Activated T-cell treated with anti-CD3 and anti-CD28 coated beads for 48 hours (primary cell): Measurements from ENCODE around the gene TOM1L2.
"Not testable (repeated sequence)": the region's sequence is repeated elsewhere in the genome, so short reads cannot be mapped to it uniquely, and the experiment has no call there.

Experiments used
- DNase-seq: peaks from one replicate; pipeline ENCODE4 v3.0.0-alpha.2; 2020; ENCODE audit warnings: low read depth

TOM1L2 gene

DNA sequence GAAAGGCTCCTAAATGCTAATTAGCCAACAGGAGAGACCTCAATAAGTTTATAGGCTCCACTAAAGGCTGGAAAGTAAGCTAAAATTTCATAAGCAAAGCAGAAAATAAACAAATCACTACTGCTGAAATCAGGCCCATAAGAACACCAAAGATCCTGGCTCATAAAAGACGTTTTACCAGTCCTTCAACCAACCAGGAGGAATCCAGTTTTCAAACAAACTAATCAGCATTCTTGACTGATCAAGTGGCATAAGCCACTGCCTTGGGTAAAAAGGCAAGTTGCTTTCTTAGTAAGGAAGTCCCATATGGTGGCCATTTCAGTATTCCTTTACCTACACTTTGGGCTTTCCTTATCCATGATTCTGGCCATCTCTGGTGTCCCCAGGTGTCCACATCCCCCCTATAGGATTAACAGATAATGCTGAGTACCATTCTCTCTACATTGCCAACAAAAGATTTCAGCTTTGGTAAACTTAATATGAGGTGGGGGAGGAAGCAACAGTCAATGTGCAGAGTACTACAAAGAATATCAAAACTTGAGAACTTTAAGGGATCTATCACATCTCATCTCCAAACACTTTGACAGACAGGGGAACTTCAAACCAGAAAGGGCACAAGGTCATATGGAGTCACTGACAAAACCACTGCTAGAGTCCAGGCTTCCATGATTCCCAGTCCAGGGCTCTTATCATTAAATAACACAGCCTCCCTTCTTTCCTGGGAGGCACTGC is 1.3 kb downstream of the TOM1L2 start:
- no peak for DNase-seq

- no peak for DNase-seq
These were observed 5.8 kb downstream of the TOM1L2 start for GRCh38 chr17:17966399-17966798.

GRCh38 chr17:17965152-17965721 is 7.0 kb downstream of the TOM1L2 start:
- DNase-seq: no peak

GRCh38 chr17:17964710-17965109 is 7.5 kb downstream of the TOM1L2 start:
- no peak for DNase-seq

DNA sequence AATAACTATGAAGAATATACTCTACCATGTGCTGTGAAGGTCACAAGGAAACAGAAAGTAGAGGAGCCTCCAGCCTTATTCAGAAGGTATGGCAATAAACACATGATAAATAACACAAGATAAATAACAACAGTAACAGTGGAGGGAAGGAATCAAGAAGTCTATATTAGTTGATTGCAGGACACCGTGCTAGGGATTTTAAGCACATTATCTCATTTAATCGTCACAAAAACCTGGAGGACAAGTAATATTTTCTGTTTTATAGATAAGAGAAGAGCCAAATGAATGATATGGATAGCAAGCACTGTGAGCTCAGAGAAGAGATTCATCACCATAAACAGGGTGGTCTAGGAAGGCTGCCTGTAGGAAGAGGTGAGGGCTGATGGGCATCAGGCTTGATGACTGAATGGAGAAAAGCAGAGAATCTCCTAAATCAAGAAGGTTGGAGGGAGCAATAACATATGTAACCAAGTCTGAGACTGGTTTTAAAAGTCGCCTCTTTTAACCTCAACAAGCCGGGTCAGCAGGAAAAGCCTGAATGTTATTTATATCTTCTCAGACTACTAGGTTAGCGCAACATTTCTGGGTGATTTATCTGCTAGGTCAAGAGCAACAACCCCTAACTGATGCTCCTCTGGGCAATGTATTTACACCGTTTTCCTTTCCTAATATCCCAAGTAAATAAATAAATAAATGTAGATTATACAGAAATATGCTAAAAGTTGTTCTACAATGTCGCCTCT is 8.3 kb downstream of the TOM1L2 start:
- DNase-seq: no peak

DNA sequence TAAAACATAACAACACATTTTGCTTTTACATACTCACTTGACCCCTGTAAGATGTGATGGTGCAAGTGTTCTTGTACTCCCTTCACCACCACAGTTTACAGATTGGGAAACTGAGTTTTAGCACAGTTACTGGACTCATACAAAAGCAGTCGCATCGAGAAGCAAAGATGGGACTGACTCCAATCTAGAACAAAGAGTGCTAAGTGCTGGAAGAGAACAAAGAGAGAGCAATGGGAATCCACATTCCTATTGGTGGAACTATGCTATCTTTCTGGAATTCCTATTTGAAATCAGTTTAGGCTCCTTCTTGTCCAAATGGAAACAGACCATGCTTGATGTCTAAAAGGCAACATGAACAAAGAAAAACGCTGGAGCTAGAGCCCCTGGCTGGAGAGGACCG is 9.1 kb downstream of the TOM1L2 start:
- no peak for DNase-seq

- DNase-seq: no peak
These were observed 11.6 kb downstream of the TOM1L2 start for GRCh38 chr17:17960500-17961030.

DNA sequence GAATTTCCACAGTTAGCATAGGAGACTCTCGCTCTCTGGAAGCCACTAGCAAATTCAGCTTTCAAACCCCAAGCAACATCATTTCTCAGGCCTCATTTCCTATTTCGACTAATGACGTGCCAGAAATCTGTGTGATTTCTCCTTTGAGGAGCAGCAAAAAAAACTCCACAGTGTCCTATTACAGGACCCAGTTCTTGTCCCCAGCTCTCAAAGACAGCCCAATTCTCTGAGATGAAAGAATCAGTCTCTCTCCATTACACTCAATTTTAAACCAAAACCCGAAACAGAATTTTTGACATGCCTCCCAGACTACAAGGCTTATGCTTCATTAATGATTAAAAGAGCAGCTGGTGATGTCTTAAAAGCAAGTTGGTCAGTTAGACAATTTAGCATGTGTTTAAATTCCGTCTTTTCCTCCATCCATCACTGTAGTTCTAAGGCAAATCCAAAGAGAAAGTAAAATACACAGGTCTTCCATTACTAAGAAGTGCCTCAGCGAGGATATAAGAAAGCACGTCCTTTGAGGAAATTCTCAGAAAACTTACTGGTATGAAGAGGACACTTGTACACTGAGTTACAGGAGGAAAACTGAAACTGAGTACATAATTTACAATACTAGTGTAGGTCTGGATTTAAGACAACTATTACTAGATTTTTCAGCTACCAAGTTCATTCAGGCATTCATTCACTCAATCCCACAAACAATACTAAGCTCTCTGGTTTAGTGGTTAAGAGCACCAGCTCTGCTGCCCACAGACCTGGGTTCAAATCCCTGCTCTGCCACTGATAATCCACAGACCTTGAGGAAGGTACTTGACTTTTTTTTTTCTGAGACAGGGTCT is 12.5 kb downstream of the TOM1L2 start:
- no peak for DNase-seq

DNA sequence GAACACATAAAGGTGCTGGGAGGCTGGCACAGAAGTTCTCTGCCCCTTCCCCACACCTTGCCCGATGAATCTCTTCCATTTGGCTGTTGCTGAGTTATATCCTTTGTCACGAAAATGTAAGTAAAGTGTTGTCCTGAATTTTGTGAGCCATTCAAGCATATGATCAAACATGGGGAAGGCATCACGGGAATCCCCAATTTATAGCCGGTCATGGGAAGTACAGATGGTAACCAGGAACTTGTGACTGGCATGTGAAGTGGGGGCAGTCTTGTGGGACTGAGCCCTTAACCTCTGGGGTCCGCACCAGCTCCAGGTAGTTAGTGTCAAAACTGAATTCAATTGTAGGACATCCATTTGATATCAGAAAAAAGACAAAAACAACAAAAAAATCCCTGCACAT is 13.2 kb downstream of the TOM1L2 start:
- DNase-seq: no peak

GRCh38 chr17:17957584-17957916 is 14.7 kb downstream of the TOM1L2 start:
- DNase-seq: no peak

- not testable (repeated sequence) for DNase-seq
These were observed 16.3 kb downstream of the TOM1L2 start for GRCh38 chr17:17955790-17956341.

DNA sequence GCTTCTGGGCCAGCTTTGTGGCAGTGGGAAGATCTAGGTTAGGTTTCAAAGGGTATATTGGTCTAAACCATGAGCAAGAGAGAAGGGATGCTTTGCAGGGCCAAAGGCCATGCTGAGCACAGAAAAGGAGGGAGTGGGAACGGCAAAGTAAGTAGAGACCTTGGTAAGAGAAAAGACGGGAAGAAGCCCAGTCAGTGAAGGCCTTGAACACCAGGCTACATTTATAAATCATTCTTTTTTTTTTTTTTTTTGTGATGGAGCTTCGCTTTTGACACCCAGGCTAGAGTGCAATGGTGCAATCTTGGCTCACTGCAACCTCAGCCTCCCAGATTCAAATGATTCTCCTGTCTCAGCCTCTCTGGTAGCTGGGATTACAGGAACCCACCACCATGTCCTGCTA is 18.1 kb downstream of the TOM1L2 start:
- no peak for DNase-seq

DNA sequence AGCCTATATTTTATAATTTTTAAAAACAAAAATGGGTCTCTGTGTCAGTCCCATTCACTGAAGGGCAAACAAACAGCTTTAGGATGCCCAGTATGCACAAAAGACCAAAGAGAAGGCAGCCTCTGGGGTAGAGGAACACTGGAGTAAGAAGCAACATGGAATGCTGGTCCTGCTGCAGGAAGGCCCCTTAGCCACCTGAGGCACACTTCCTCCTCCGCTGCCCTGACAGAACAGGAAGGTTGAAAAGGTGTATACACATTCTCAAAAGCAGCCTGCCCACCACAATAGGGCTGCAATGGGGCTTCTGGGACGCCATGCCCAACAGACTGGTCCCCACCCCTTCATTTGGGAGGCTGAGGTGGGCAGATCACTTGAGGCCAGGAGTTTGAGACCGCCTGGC is 19.5 kb downstream of the TOM1L2 start:
- no peak for DNase-seq

GRCh38 chr17:17951524-17951923 is 20.7 kb downstream of the TOM1L2 start:
- no peak for DNase-seq

DNA sequence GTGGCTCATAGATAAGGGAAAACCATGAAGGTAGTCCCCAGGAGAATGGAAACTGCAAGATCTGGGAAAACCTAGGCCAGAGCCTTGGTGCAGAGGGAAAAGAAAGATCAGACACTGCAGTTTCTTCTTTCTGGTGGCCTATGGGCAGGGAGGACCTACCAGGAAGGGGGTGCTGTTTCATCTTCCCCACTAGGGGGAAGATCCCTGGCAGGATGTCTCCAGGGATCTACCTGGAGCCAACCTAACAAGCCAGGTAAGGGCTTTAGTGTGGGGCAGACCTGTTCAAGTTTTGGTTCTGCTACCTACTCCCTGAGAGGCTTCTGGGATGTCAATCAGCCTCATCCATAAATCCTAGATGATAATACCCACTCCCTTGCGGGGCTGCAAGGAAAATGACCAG is 21.4 kb downstream of the TOM1L2 start:
- DNase-seq: no peak

- DNase-seq: no peak
These were observed 21.9 kb downstream of the TOM1L2 start for GRCh38 chr17:17950347-17950746.

- no peak for DNase-seq
These were observed 24.2 kb downstream of the TOM1L2 start for GRCh38 chr17:17947966-17948365.

- no peak for DNase-seq
These were observed 24.9 kb downstream of the TOM1L2 start for GRCh38 chr17:17947309-17947708.

DNA sequence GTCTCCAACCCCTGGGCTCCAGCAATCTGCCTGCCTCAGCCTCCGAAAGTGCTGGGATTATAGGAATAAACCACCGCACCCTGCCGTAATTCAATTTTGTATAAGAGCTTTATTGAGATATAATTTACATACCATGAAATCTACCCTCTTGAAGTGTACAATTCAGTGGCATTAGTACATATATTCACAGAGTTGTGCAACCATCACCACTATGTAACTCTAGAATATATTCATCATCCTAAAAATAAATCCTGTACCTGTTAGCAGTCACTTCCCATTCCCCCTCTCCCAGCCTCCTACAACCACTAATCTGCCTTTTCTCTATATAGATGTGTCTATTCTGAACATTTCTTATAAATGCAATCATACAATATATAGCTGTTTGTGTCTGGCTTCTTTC is 26.1 kb downstream of the TOM1L2 start:
- no peak for DNase-seq

- DNase-seq: no peak
These were observed 27.5 kb downstream of the TOM1L2 start for GRCh38 chr17:17944743-17945142.

- DNase-seq: no peak
These were observed 28.0 kb downstream of the TOM1L2 start for GRCh38 chr17:17944242-17944641.
